Measurements from ENCODE around the gene EIPR1. TPM values are rescaled to one million over a fixed set of nuclear protein-coding genes. Genes with fewer than 3 reads are reported as not detected.

Gene EIPR1
- total RNA-seq, result 24.8 and 27.6 TPM in 2 replicates

GRCh38 chr2:3377612-3378432 lies at the start of gene EIPR1:
TSS of gene EIPR1 (minus strand) at chr2:3377818. CDS start at chr2:3377689, 129 bp downstream.

GRCh38 chr2:3379647-3380534 lies 2.3 kb upstream of the EIPR1 start, which contains the start of gene TRAPPC12:
TSS of gene TRAPPC12 (plus strand) at chr2:3379694. CDS start at chr2:3387624, 7,930 bp downstream.

Other genes with a start within 250 kb of the EIPR1 start
- 59.1 and 73.7 TPM in 2 replicates for gene TRAPPC12, start 1.9 kb upstream of the EIPR1 start, total RNA-seq
- 29.4 and 33.0 TPM in 2 replicates for gene ADI1, start 141.7 kb upstream of the EIPR1 start, total RNA-seq
- gene RNASEH1, start 180.5 kb upstream of the EIPR1 start, total RNA-seq, result 26.5 and 27.6 TPM in 2 replicates
- gene RPS7, start 197.4 kb upstream of the EIPR1 start, total RNA-seq, result 1,000 and 1,468 TPM in 2 replicates
- gene COLEC11, start 217.3 kb upstream of the EIPR1 start, total RNA-seq, result 0.16 TPM in 1 of 2 replicates, not detected in the other